Measurements from ENCODE around the gene ENTPD1.
"Not testable (repeated sequence)": the region's sequence is repeated elsewhere in the genome, so short reads cannot be mapped to it uniquely, and the experiment has no call there.

The ENTPD1 gene

GRCh38 chr10:95794195-95794594 lies 38.2 kb downstream of the ENTPD1 start:
- no peak for DNase-seq (ENCODE audit: low read depth in 2 of 2)

GRCh38 chr10:95795602-95796001 lies 39.6 kb downstream of the ENTPD1 start:
- no peak for DNase-seq (ENCODE audit: low read depth in 2 of 2)

GRCh38 chr10:95796504-95796903 lies 40.5 kb downstream of the ENTPD1 start:
- DNase-seq (ENCODE audit: low read depth in 2 of 2), result no peak

- DNase-seq (ENCODE audit: low read depth in 2 of 2), result no peak
Measured at GRCh38 chr10:95798096-95798855, 42.3 kb downstream of the ENTPD1 start.

- DNase-seq (ENCODE audit: low read depth in 2 of 2), result not testable (repeated sequence)
Measured at GRCh38 chr10:95800286-95800685, 44.3 kb downstream of the ENTPD1 start.

GRCh38 chr10:95806687-95807380 lies 50.9 kb downstream of the ENTPD1 start:
- not testable (repeated sequence) for DNase-seq (ENCODE audit: low read depth in 2 of 2)

- not testable (repeated sequence) for DNase-seq (ENCODE audit: low read depth in 2 of 2)
Measured at GRCh38 chr10:95808705-95809308, 52.8 kb downstream of the ENTPD1 start.

GRCh38 chr10:95809370-95810197 lies 53.6 kb downstream of the ENTPD1 start:
- DNase-seq (ENCODE audit: low read depth in 2 of 2), result no peak

GRCh38 chr10:95810198-95810976 lies 54.4 kb downstream of the ENTPD1 start:
- no peak for DNase-seq (ENCODE audit: low read depth in 2 of 2)

- no peak for DNase-seq (ENCODE audit: low read depth in 2 of 2)
Measured at GRCh38 chr10:95813054-95813685, 57.2 kb downstream of the ENTPD1 start.

- DNase-seq (ENCODE audit: low read depth in 2 of 2), result no peak
Measured at GRCh38 chr10:95814011-95814727, 58.2 kb downstream of the ENTPD1 start.

- DNase-seq (ENCODE audit: low read depth in 2 of 2), result no peak
Measured at GRCh38 chr10:95815133-95815532, 59.2 kb downstream of the ENTPD1 start.

- DNase-seq (ENCODE audit: low read depth in 2 of 2), result no peak
Measured at GRCh38 chr10:95815701-95816240, 59.8 kb downstream of the ENTPD1 start.

- DNase-seq (ENCODE audit: low read depth in 2 of 2), result no peak
Measured at GRCh38 chr10:95818010-95818409, 62.0 kb downstream of the ENTPD1 start.

GRCh38 chr10:95818668-95819067 lies 62.7 kb downstream of the ENTPD1 start:
- no peak for DNase-seq (ENCODE audit: low read depth in 2 of 2)

GRCh38 chr10:95819620-95820329 lies 63.8 kb downstream of the ENTPD1 start:
- DNase-seq (ENCODE audit: low read depth in 2 of 2), result no peak

- no peak for DNase-seq (ENCODE audit: low read depth in 2 of 2)
Measured at GRCh38 chr10:95820363-95820762, 64.4 kb downstream of the ENTPD1 start.

GRCh38 chr10:95821720-95822119 lies 65.8 kb downstream of the ENTPD1 start:
- no peak for DNase-seq (ENCODE audit: low read depth in 2 of 2)

GRCh38 chr10:95830044-95830443 lies 74.1 kb downstream of the ENTPD1 start:
- no peak for DNase-seq (ENCODE audit: low read depth in 2 of 2)

Data from stimulated activated CD8-positive, alpha-beta memory T cell treated with anti-CD3 and anti-CD28 coated beads, Interleukin-7, amount 100 ng/mL, for 4 hours (primary cell).